Vagina (tissue), 2 donors: ENCODE data around the gene CBLN2. TPM values are rescaled to one million over a fixed set of nuclear protein-coding genes. Genes with fewer than 3 reads are reported as not detected.

Experiments
- DNase-seq, 2 donors: peaks; one replicate each; pipeline ENCODE4 v3.0.0-alpha.2; 2017; ENCODE audit errors: extremely low spot score in 2 of 2
- H3K27ac ChIP-seq: fragments of 200-600 bp; sonication (generic); one replicate; pipeline ENCODE4 v1.5.1; 2019
- H3K27me3 ChIP-seq: fragments of 200-600 bp; sonication (generic); one replicate; pipeline ENCODE4 v1.5.1; 2019
- H3K36me3 ChIP-seq, 2 donors: fragments of 200-600 bp; sonication (generic); one replicate each; pipeline ENCODE4 v1.5.1; 2017 to 2019
- H3K4me1 ChIP-seq: fragments of 200-600 bp; sonication (generic); one replicate; pipeline ENCODE4 v1.5.1; 2019
- H3K4me3 ChIP-seq, 2 donors: fragments of 200-600 bp; sonication (generic); 1 replicate in 1 of 2; 2 replicates in 1 of 2; pipeline ENCODE4 v1.5.1; 2016 to 2019
- H3K9me3 ChIP-seq: fragments of 200-600 bp; sonication (generic); one replicate; pipeline ENCODE4 v1.5.1; 2019
- POLR2A ChIP-seq, 2 donors: fragments of 450-650 bp; IDR thresholded peaks; one replicate each; pipeline ENCODE4 v1.6.1; 2017; ENCODE audit warnings: antibody characterized with exemption in 2 of 2, mild to moderate bottlenecking in 2 of 2, moderate library complexity in 2 of 2
- POLR2AphosphoS5 ChIP-seq, 2 donors: sonication (generic); formaldehyde crosslinking; IDR thresholded peaks; one replicate each; pipeline ENCODE4 v1.9.0; 2017; ENCODE audit warnings: antibody characterized with exemption in 2 of 2, mild to moderate bottlenecking in 2 of 2, low read depth in 1 of 2; ENCODE audit not compliant: insufficient read depth in 1 of 2
- intact Hi-C: fragments of 100-400 bp; cut with DNase I; formaldehyde crosslinking; loops from one replicate; pipeline ENCODE4 v1.15.1; 2023
- total RNA-seq: library from RNA; depleted of rRNA; stranded (reverse); fragments of >200 nt; gene quantifications from one replicate; pipeline ENCODE4 v1.2.3, GENCODE V29; 2016
- TF ChIP-seq, protein P1 (sequence below), 3 experiments: fragments of 450-650 bp in 2 of 3; fragments of 200-600 bp in 1 of 3; sonication (generic) in 1 of 3; IDR thresholded peaks; one replicate each; pipeline ENCODE4 v1.5.1; 2017 to 2019; ENCODE audit warnings: antibody characterized with exemption in 3 of 3, mild to moderate bottlenecking in 2 of 3, moderate library complexity in 2 of 3

Gene CBLN2
- total RNA-seq: not detected

DNA sequence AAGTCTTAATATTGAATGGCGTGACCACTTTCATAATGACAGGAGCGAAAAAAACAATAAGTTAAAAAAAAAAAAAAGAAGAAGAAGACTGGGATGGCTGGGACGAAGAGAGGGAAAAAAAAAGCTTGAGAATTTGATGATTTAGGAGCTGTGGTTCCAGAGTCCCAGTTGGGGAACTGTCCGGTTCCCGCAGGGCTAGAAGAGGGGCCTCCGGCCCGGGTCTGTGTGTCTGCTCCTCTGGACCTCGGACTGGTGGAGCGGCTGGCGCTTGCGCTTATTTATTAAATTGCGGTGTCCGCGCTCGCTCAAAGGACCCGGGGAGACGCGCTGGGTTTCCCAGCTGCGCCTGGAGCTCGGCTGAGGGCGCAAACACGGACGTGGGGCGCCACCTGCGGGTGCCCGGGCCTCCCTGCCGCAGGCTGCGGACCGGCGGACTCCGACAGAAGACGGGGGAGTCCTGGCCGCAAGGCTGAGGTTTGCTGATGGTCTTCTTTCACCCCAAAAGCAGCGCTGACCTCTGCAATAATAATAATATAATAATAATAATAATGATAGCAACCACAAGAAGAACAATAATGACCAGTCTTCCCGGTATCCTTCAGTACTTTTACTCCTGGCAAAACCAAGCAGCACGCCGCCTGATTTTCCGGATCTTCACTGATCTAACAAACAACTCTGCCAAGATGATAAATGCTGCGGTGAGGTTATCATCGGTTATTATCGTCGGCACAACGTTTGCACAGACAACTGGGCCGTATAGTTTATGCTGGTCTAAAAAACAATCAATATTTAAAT is at the start of gene CBLN2:
CBLN2 (minus strand) TSS at position 251 of the 795 bp plus-strand sequence. CDS start 2,182 bp downstream, outside the sequence.
- TF ChIP-seq, protein P1, sequence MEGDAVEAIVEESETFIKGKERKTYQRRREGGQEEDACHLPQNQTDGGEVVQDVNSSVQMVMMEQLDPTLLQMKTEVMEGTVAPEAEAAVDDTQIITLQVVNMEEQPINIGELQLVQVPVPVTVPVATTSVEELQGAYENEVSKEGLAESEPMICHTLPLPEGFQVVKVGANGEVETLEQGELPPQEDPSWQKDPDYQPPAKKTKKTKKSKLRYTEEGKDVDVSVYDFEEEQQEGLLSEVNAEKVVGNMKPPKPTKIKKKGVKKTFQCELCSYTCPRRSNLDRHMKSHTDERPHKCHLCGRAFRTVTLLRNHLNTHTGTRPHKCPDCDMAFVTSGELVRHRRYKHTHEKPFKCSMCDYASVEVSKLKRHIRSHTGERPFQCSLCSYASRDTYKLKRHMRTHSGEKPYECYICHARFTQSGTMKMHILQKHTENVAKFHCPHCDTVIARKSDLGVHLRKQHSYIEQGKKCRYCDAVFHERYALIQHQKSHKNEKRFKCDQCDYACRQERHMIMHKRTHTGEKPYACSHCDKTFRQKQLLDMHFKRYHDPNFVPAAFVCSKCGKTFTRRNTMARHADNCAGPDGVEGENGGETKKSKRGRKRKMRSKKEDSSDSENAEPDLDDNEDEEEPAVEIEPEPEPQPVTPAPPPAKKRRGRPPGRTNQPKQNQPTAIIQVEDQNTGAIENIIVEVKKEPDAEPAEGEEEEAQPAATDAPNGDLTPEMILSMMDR (IDR thresholded peaks at IDR 0.05): peak in 1 of 3 experiments; percentile 7
- TF ChIP-seq POLR2AphosphoS5 (IDR thresholded peaks at IDR 0.05; ENCODE audit: insufficient read depth in 1 of 2, low read depth in 1 of 2): no peak
- no peak within 1 kb of the TSS for H3K27ac ChIP-seq
- intact Hi-C loops: no loop called here
- no peaks in the 10 kb centered on the region for H3K36me3 ChIP-seq
- no peaks in the 10 kb centered on the region for H3K27me3 ChIP-seq
- H3K4me3 ChIP-seq: peak within 1 kb of the TSS in 1 of 2 donors; percentile 7
- H3K9me3 ChIP-seq: no peaks in the 10 kb centered on the region
- H3K4me1 ChIP-seq: peaks cover 10% of the 10 kb centered on the region
- no peak for DNase-seq

DNA sequence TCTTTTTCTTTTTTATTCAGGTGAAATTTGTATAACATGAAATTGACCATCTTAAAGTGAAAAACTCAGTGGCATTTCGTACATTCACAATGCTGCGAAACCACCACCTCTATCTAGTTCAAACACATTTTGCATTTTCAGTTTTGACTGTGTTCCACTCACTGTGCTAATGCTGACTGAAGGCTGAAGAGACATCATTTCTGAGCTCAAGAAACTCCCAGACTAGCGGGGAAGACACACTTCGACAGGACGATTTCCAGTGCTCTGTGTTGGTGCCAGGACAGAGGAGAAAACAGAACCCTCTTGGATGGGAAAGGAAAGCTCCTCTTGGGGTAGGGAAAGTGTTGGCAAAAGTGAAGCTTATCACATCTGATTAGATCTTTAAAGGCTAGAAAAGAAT is 44.2 kb upstream of the CBLN2 start:
- H3K9me3 ChIP-seq: no peaks in the 10 kb centered on the region
- H3K27me3 ChIP-seq: no peaks in the 10 kb centered on the region
- DNase-seq: no peak
- TF ChIP-seq, protein P1 (IDR thresholded peaks at IDR 0.05): no peak
- no peak for TF ChIP-seq POLR2A (IDR thresholded peaks at IDR 0.05)
- TF ChIP-seq POLR2AphosphoS5 (IDR thresholded peaks at IDR 0.05; ENCODE audit: insufficient read depth in 1 of 2, low read depth in 1 of 2): no peak
- no peaks in the 10 kb centered on the region for H3K36me3 ChIP-seq
- no peak overlapping the region for H3K27ac ChIP-seq
- no peak overlapping the region for H3K4me3 ChIP-seq
- intact Hi-C loops: no loop called here
- H3K4me1 ChIP-seq: no peaks in the 10 kb centered on the region

DNA sequence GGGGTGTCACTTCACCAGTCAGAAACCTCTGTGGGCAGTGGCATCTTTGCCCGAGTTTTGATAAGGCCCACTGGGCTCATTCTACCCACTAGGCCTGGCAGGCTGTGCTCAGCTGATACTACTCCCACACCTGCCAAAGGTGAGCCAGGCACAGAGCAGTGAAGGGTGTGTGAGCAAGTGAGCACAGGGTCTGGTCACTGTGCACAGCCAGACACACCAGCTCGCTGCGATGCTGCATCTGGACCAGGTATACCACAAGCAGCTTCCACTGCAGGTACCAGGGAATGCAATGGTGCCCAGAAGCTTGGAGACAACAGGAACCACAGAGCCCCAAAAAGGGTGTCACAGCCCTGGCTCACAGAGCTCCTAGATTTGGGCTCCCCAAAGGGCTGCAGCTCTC is 40.6 kb upstream of the CBLN2 start:
- no peak for DNase-seq
- H3K27ac ChIP-seq: no peak overlapping the region
- H3K27me3 ChIP-seq: no peaks in the 10 kb centered on the region
- no peak overlapping the region for H3K4me3 ChIP-seq
- H3K9me3 ChIP-seq: no peaks in the 10 kb centered on the region
- intact Hi-C loops: no loop called here
- no peaks in the 10 kb centered on the region for H3K4me1 ChIP-seq
- no peaks in the 10 kb centered on the region for H3K36me3 ChIP-seq
- TF ChIP-seq POLR2AphosphoS5 (IDR thresholded peaks at IDR 0.05; ENCODE audit: insufficient read depth in 1 of 2, low read depth in 1 of 2): no peak
- TF ChIP-seq, protein P1 (IDR thresholded peaks at IDR 0.05): no peak

DNA sequence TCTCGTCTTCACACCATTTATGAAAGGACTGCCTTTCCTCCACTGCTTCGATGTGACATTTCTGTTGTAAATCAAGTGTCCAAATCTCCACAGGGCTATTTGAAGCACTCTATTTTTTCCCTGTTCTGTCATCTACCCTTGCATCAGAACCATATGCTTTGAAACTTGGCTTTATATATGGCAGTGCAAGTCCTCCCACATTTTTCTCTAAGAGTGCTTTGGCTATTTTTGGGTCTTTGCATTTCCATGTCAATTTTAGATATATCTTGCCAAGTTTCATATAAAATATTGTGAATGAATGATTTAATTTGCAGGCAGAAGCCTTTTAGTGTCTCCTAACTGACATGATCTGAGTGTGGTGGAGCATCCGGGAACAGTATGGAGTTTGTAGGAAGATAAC is 37.8 kb upstream of the CBLN2 start:
- no peak overlapping the region for H3K4me3 ChIP-seq
- no peaks in the 10 kb centered on the region for H3K9me3 ChIP-seq
- no peaks in the 10 kb centered on the region for H3K36me3 ChIP-seq
- H3K27ac ChIP-seq: no peak overlapping the region
- no peaks in the 10 kb centered on the region for H3K27me3 ChIP-seq
- H3K4me1 ChIP-seq: no peaks in the 10 kb centered on the region
- intact Hi-C loops: no loop called here
- DNase-seq: no peak
- TF ChIP-seq, protein P1 (IDR thresholded peaks at IDR 0.05): no peak
- TF ChIP-seq POLR2A (IDR thresholded peaks at IDR 0.05): no peak
- no peak for TF ChIP-seq POLR2AphosphoS5 (IDR thresholded peaks at IDR 0.05; ENCODE audit: insufficient read depth in 1 of 2, low read depth in 1 of 2)

DNA sequence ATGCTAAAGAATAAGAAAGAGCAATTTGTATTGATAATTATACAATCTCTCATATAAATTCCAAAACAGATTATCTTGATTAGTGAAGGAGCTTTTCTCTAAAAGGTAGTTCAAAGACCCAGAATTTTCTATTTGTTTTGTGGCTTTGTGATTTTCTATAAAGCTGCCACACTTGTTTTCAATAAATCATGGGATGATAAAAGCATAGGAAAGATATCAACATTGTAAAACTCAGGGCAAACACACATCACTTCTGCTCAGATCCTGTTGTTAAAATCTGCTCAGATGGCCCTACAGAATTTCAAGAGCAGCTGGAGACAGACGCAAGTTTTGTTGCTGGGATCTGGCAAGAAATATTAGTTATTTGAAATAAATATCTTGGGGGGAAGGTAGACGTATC is 28.8 kb upstream of the CBLN2 start:
- no peaks in the 10 kb centered on the region for H3K9me3 ChIP-seq

More for the DNA sequence above, 28.8 kb upstream of the CBLN2 start:
- intact Hi-C loops: no loop called here
- no peak for DNase-seq
- TF ChIP-seq, protein P1 (IDR thresholded peaks at IDR 0.05): no peak
- TF ChIP-seq POLR2AphosphoS5 (IDR thresholded peaks at IDR 0.05; ENCODE audit: insufficient read depth in 1 of 2, low read depth in 1 of 2): no peak
- no peak for TF ChIP-seq POLR2A (IDR thresholded peaks at IDR 0.05)
- no peaks in the 10 kb centered on the region for H3K27me3 ChIP-seq
- no peak overlapping the region for H3K4me3 ChIP-seq
- H3K36me3 ChIP-seq: no peaks in the 10 kb centered on the region
- H3K27ac ChIP-seq: no peak overlapping the region
- no peaks in the 10 kb centered on the region for H3K4me1 ChIP-seq
